Tongue (tissue), 2 donors: Measurements from ENCODE around the gene CRISPLD2. TPM values are rescaled to one million over a fixed set of nuclear protein-coding genes. Genes with fewer than 3 reads are reported as not detected.
"Not testable (repeated sequence)": the region's sequence is repeated elsewhere in the genome, so short reads cannot be mapped to it uniquely, and the experiment has no call there.

Experiments
- DNase-seq: peaks from one replicate; pipeline ENCODE4 v3.0.0-alpha.2; 2015
- total RNA-seq: library from RNA; depleted of rRNA; stranded (reverse); fragments of >200 nt; gene quantifications from one replicate; pipeline ENCODE4 v1.2.3, GENCODE V29; 2014

CRISPLD2 gene
- total RNA-seq, 1 donor from 2014 or later, result 40.8 TPM

DNA sequence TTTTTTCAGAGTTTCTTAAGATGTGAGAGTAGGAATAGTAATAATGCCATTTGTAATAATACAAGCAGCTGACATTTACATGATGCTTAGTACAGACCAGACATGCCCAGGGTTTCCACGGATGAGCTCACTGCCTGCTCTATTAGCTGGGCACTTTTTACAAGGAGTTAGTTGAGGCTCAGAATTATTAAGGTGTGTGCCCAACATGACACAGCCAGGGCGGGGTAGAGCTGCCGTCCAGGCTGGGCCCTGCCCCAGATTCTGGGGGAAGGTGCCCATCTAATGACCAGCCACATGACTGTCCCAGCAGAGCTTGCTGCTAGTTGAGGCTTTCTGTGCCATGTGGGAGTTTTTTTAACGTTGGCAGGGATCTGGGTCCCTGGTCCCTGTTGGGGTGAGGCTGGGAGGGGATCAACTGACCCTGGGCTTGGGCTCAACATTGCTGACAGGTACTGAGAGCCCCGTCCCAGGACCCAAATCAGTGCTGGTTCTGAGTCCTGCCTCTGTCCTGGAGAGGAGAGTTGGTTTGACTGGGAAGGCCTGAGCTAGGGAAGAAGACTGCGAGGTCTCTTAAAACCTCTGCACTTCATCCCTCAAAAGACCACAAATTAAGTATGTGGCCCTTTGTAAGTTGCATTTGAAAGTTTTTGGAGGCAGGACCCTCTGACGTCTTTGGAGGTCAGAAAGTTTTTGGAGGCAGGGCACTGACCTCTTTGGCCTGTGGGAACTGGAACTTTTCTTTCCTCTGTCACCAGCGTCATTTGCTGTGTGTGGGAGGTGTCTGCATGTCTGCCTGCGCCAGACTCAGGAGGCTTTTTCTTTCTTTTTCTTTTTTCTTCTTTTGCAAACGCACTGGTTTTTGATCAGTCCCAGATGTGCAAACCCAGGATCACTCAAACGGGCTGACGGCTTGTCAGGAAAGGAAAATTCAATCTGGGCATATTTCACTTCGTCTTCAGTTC is 2.2 kb downstream of the CRISPLD2 start:
- DNase-seq, result peak; percentile 35

- DNase-seq, result no peak
Measured at GRCh38 chr16:84822990-84823389, 3.2 kb downstream of the CRISPLD2 start.

DNA sequence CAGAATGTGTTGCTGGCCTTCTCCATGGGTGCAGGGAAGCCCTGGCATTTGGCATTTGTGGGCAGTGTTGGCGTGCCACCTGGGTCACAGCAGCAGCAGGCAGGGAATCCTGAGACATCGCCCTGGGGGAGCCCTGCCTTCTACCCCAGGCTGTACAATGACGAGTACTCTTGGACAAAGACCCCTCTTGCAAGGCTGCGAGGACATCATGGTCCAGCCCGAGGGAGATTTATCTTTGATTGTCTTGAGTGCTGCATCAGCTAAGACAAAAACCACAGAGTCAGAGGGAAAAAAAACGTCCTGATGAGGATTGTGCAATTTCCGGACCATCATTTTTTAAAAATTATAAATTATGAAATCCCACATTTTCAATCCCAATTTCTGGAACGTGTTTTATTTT is 3.7 kb downstream of the CRISPLD2 start:
- DNase-seq, result no peak

GRCh38 chr16:84823926-84824325 is 4.1 kb downstream of the CRISPLD2 start:
- DNase-seq, result no peak

GRCh38 chr16:84825896-84826557 is 6.2 kb downstream of the CRISPLD2 start:
- no peak for DNase-seq

DNA sequence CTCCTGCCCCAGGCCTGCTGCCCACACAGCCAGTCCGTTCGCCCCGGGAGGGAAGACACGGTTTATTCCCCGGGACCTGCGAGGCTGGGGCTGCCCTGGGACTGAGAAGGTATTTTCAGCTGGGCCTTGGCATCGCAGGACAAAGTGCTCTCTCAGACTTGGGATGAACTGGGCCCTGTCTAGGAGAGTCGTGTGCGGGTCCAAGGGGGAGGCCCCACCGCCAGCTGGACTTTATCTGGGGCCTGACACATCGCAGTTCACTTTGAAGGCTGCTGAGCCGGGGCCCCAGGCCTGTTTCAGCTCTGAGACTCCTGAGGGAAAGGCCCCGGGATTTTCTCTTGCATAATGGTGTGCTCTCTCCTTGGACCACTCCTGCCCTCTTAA is 6.8 kb downstream of the CRISPLD2 start:
- peak; percentile 56 for DNase-seq

GRCh38 chr16:84827131-84827574 is 7.4 kb downstream of the CRISPLD2 start:
- peak; percentile 45 for DNase-seq

DNA sequence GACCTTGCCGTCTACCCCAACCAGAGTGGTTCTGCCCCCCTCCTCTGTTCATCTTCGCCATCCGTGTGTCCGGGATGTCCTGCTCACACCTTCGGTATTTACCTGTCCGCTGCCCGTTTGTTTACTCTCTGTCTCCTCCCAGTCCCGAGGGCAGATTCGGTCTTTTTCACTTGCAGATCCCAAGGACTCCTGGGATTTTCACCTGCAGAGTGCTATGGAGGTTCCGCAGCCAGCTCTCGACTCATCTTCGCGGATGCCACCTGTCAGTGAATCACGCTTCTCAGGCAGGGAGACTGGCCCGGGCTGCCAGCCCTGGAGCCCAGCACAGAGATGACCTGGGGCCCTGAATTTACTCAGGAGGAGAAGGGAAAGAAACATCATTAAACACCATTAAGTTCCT is 8.1 kb downstream of the CRISPLD2 start:
- no peak for DNase-seq

GRCh38 chr16:84828322-84828721 is 8.5 kb downstream of the CRISPLD2 start:
- no peak for DNase-seq

DNA sequence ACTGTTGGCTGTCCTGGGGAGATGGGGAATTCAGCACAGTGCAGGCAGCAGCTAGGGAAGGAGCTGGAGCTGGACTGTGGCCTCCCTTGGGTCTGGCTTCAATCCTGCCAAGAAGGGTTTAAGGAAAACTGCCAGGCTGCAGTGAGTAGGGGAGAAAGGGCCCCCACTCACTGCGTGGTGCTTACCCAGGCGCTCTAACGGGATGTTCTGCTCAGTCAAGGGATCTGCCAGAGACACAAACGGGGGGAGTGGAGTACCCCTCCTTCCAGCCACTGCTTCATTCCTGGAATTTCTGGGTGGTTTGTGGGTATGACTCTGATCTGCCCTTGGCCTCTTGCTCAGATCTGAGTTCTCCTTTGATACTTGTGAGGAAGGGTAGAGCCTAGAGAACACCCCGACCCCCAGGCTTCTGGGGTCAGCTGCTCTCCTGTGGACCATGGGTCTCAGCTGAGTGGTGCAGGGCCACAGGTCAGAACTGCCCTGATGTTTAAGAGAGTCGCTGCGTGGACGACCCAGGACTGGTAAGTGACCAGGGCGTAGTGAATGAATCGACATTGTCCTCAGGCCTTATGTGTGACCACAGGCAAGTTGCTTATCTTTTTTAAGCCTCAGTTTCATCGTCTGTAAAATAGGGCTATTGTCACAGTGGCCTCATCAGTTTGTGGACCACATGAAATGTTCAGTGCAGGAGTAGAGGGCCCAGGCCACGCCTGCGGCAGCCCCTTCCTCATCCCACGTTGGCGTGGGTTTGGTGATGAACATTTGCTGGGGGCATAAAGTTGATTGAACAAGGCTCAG is 9.6 kb downstream of the CRISPLD2 start:
- peak; percentile 64 for DNase-seq

- DNase-seq, result no peak
Measured at GRCh38 chr16:84830765-84831384, 11.1 kb downstream of the CRISPLD2 start.

GRCh38 chr16:84831728-84832127 is 11.9 kb downstream of the CRISPLD2 start:
- not testable (repeated sequence) for DNase-seq

DNA sequence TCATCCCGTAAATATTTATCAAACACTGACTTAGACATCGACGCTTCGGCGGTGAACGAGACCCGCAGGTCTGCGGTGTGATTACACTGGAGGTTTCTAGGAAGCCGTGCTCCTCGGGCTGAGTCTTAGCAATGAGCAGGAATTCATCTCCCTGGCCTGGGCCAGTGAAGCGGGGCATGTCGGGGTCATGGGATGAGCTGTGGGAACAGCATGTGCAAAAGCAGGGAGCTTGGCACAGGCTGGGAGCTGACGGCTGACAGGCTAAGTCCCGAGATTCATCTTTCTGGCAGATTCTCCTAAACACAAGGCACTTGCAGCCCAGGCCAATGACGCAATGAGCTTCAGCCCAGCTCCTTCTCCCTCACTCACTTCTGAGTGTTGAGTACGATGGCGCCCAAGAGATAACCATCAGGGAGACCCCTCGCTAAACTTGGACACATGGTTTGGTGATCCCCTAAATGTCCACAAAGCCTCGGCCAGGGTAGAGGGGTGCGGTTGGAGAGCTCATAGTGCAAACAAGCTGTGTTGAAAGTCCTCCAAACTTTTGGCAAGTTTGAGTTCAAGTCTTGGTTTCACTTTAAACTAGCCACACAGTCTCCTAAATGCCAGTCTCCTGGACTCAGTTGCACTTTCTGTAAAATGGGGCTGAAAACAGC is 12.8 kb downstream of the CRISPLD2 start:
- peak; percentile 63 for DNase-seq

GRCh38 chr16:84833144-84833500 is 13.3 kb downstream of the CRISPLD2 start:
- no peak for DNase-seq

DNA sequence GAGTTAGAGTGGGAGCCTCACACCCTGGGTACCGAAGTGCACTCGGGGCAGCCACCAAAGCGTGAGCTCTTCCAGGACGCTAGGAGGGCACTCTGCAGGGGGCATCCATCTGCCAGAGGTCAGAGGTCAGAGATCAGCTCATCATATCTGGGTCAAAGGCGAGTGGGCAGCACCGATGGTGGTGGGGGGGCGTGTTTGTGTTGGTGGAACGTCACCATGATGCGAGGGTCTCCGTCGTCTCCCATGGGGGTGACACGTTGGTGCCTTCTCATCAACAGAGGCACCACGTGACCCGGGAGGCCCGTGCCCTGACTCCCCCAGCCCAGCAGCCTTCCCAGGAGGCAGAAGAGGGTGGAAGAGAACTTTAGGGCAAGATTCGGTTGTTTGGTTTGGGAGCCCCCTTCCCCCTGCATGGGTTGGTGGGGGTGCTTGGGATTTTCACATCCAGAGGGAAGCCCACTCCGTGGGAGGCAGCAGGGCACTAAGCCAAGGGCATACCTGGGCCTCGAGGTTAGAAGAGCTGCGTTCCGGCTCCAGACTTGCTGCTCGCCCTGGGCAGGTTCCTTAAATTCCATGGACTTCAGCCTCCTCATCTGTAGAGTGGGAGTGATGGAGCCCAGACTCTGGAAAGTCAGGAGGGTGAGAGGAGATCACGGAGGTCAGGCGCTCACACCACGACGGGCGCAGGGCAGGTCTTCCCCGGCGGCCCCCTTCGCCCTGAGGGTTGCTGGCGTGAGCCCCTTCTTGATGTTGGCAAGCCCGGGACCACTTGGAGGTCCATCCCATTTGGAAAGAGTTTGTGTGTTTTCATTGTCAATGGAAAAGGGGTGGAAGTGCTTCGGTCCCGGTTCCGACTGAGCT is 14.0 kb downstream of the CRISPLD2 start:
- DNase-seq, result no peak

DNA sequence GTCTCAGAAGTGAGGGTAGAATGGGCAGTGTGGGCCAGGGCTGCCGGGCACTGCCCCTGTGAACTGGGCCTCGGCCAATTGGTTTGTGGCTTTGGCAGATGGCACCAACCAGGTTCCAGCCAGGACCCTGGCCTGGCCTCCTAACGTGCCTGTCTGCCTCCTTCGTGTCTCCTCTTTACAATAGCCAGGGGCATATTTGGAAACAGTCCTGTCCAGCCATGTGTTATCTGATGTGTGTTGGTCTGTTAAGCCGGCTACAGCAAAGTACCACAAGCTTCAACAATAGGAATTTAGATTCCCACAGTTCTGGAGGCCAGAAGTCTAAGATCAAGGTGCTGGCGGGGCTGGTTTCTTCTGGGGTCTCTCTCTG is 14.6 kb downstream of the CRISPLD2 start:
- DNase-seq, result no peak

- peak; percentile 85 for DNase-seq
Measured at GRCh38 chr16:84836234-84836647, 16.5 kb downstream of the CRISPLD2 start.

- no peak for DNase-seq
Measured at GRCh38 chr16:84836967-84837366, 17.2 kb downstream of the CRISPLD2 start.

- DNase-seq, result no peak
Measured at GRCh38 chr16:84838383-84838948, 18.7 kb downstream of the CRISPLD2 start.

GRCh38 chr16:84839054-84839453 is 19.3 kb downstream of the CRISPLD2 start:
- no peak for DNase-seq
